ENCODE results near the gene GRB14.

GRCh38 chr2:164551519-164551918 is 69.8 kb downstream of the GRB14 start:
- TF ChIP-seq CTCF (IDR thresholded peaks at IDR 0.05; ENCODE audit: insufficient read depth, low read length): no peak
- no peak for TF ChIP-seq GABPA (IDR thresholded peaks at IDR 0.05; ENCODE audit: low read depth)
- TF ChIP-seq POLR2AphosphoS5 (IDR thresholded peaks at IDR 0.05; ENCODE audit: low read depth): no peak
- TF ChIP-seq REST (IDR thresholded peaks at IDR 0.05; ENCODE audit: insufficient replicate concordance, low read depth): no peak
- TF ChIP-seq SPI1 (IDR thresholded peaks at IDR 0.05; ENCODE audit: borderline replicate concordance, low read depth): no peak

Data from HL-60 (cell line).